Measurements from ENCODE around the gene ATP6V1C2. TPM values are rescaled to one million over a fixed set of nuclear protein-coding genes. Genes with fewer than 3 reads are reported as not detected.
"Not testable (repeated sequence)": the region's sequence is repeated elsewhere in the genome, so short reads cannot be mapped to it uniquely, and the experiment has no call there.

The ATP6V1C2 gene
- total RNA-seq, 1 experiment from 2014 or later = 0.42 TPM

DNA sequence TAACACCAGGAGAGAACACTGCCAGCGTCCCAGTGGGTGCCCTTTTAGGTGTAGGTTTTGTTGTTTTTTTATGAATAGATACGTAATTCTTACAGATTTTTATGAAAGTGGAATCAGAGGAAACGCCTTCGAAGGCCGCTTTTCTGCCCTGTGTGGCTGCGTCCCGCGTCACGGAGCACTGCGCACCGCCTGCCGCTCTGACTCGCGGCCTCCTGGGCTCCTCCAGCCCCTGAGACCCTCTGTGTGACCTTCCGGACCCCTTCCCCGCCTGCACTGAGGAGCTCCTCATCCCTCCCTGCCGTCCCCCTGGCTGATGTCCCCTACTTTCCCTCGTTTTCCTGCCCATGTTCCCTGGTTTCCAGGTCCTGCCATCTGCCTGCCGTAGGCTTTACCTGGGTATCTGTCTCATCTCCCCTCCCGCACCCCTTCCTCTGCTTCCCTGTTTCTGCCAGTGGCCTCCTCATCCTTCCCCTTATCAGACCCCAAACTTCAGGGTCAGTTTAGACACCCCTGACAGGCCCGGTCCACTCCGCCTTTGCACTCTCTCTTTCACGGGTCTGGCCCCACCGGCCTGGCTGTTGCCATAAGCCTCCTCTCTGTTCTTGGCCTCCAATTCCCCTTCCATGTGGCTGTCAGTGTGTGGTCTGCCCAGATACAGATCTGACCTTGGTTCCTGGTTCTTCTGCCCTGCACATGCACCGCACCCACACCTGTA, 58.5 kb downstream of the ATP6V1C2 start:
- DNase-seq = no peak
- peaks cover 14% of the 10 kb centered on the region for H3K36me3 ChIP-seq (replicated peaks; ENCODE audit: control insufficient read depth, insufficient read depth, low read length)
- no peak overlapping the region for H3K4me3 ChIP-seq (ENCODE audit: insufficient read depth, low read depth, low read length)
- no peaks in the 10 kb centered on the region for H3K27me3 ChIP-seq (ENCODE audit: control insufficient read depth, insufficient read depth, low read length)

DNA sequence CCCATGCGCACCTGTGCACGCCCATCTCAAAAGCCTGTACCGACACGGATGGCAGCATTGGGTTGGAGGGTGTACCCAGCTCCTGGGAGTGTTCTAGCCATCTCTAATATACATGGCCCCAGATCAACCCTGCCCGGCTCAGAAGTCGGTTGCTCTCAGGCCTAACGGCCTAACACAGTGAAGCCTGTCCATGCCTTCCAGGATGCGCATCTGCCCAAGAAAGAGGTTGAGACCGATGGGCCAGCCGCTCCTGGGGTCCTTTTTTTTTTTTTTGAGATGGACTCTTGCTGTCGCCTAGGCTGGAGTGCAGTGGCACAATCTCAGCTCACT, 59.0 kb downstream of the ATP6V1C2 start:
- no peaks in the 10 kb centered on the region for H3K27me3 ChIP-seq (ENCODE audit: control insufficient read depth, insufficient read depth, low read length)
- H3K4me3 ChIP-seq (ENCODE audit: insufficient read depth, low read depth, low read length) = no peak overlapping the region
- no peak for DNase-seq
- peaks cover 15% of the 10 kb centered on the region for H3K36me3 ChIP-seq (replicated peaks; ENCODE audit: control insufficient read depth, insufficient read depth, low read length)

DNA sequence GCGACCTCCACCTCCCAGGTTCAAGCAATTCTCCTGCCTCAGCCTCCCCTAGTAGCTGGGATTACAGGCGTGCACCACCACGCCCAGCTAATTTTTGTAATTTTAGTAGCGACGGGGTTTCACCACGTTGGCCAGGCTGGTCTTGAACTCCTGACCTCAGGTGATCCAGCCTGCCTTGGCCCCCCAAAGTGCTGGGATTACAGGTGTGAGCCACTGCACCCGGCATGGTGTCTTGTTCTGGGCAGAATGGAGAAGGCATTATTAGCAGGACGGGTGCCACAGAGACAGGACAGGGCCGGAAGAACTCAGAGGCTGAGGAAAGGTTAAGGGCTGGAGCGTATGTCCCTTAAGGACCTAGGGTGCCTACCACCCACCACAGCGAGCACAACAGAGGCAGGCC, 59.4 kb downstream of the ATP6V1C2 start:
- DNase-seq; H3K27me3 ChIP-seq (ENCODE audit: control insufficient read depth, insufficient read depth, low read length); H3K4me3 ChIP-seq (ENCODE audit: insufficient read depth, low read depth, low read length): not testable (repeated sequence)
- peaks cover 17% of the 10 kb centered on the region for H3K36me3 ChIP-seq (replicated peaks; ENCODE audit: control insufficient read depth, insufficient read depth, low read length)

DNA sequence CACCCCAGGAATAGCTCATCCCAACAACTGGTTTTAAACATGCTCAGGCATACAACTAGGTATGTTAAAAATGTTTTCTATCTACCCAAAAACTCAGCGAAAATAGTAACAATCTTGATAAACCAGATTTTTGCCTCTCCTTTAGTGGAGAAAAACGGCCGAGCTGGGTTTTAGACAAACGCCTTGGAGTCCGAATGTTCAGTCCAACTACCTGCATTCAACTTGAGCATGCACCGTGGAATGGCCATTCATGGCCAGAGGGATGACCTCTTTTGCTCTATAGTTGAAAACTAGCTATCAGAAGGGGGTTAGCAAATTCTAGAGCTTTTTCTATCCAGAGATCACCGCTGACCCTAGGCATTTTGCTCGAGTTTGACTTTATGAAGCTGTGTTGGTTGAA, 60.3 kb downstream of the ATP6V1C2 start:
- H3K4me3 ChIP-seq (ENCODE audit: insufficient read depth, low read depth, low read length) = no peak overlapping the region
- no peak for DNase-seq
- H3K36me3 ChIP-seq (replicated peaks; ENCODE audit: control insufficient read depth, insufficient read depth, low read length) = peaks cover 24% of the 10 kb centered on the region
- H3K27me3 ChIP-seq (ENCODE audit: control insufficient read depth, insufficient read depth, low read length) = no peaks in the 10 kb centered on the region

DNA sequence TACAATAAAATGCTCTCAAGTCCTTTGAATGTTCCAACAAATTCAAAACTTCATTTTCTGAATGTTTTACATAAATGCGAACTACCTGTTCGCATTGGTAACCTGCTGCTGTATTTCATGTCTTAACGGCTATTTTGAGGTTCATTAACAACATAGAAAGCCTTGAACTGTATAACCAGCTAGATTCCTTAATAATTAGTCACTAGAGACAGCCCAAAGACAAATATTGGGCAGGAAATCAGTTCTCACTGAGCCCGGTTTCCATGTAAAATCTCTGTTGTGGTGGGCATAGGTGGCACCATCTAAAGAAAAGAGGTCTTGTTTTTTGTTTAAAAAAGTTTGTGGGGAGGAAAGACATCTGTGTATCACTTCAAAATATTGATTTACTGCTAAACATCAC, 62.0 kb downstream of the ATP6V1C2 start:
- peaks cover 29% of the 10 kb centered on the region for H3K36me3 ChIP-seq (replicated peaks; ENCODE audit: control insufficient read depth, insufficient read depth, low read length)
- no peak overlapping the region for H3K4me3 ChIP-seq (ENCODE audit: insufficient read depth, low read depth, low read length)
- no peak for DNase-seq
- H3K27me3 ChIP-seq (ENCODE audit: control insufficient read depth, insufficient read depth, low read length) = no peaks in the 10 kb centered on the region

DNA sequence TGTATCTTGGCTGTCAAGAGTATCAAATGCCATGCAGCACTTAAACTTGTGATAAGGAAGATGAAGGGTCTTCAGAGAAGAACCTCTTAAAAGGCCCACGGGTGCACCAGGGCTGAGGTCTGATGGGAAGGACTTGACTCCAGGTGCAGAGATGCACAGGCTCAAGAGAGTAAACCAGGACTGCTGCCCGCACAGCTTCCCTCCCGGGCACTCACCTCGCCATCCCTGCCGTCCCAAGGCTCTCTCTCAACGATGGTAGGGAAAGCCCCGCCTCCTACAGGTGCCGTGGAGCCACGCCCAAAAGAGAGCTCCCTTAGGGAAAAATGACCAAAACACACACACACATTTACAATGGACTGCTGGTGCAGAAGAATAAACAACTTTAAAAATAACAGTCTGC, 63.3 kb downstream of the ATP6V1C2 start:
- no peak for DNase-seq
- Histone ChIP-seq H3K36me3 (replicated peaks; ENCODE audit: control insufficient read depth, insufficient read depth, low read length) (peaks cover 37% of the 10 kb centered on the region), H3K27me3 (ENCODE audit: control insufficient read depth, insufficient read depth, low read length) (no peaks in the 10 kb centered on the region), H3K4me3 (ENCODE audit: insufficient read depth, low read depth, low read length) (no peak overlapping the region)

DNA sequence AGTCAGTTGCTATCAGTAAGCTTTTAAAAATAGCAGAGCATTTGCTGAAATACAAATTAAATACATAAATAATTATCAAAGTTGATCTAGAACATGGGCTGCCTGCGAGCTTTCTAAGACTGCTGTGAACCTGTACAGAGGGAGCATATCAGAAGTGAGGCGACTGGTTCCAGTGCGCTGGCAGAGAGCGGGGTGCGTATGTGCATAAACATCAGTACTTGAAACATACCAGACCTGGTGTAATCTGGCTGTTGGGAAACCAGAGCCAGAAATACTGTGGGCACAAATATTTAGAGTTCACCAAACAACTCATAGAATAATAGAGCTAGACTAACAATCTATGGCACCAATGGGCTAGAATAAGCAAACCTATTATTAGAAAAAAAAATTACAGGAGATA, 63.8 kb downstream of the ATP6V1C2 start:
- H3K27me3 ChIP-seq (ENCODE audit: control insufficient read depth, insufficient read depth, low read length) = no peaks in the 10 kb centered on the region
- DNase-seq = no peak
- no peak overlapping the region for H3K4me3 ChIP-seq (ENCODE audit: insufficient read depth, low read depth, low read length)
- H3K36me3 ChIP-seq (replicated peaks; ENCODE audit: control insufficient read depth, insufficient read depth, low read length) = peaks cover 39% of the 10 kb centered on the region

DNA sequence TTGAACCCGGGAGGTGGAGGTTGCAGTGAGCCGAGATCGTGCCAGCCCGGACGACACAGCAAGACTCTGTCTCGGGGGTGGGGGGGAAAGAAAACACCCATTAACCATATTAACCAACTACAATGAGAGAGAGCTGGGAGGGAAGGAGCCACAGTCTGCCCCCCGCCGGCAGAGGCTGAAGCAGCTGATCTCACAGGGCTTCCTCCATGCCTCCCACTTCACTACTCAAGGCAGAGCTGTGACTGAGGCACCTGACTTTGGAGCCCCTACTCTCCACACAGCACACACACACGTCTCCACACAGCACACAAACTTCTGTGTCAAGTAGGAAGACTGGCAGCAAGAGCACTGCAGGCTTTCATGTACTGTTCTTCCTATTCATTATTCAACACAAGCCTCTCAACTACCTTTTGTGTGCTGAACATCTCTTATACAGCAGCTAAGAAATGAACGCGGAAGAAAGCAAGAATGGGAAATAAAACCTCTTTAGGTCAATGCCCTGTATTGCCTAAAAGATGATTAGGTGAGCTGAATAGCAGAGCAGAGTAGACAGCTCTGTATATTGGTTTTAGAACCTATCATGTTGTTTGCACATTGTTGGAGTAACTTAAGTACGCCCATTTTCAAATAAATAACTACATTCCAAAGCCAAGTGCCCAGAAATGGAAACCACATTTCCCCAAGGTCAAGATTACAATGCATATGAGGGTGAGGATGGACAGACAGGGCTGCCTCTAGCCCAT, 65.0 kb downstream of the ATP6V1C2 start:
- Histone ChIP-seq H3K36me3 (replicated peaks; ENCODE audit: control insufficient read depth, insufficient read depth, low read length) (peaks cover 47% of the 10 kb centered on the region), H3K4me3 (ENCODE audit: insufficient read depth, low read depth, low read length) (no peak overlapping the region), H3K27me3 (ENCODE audit: control insufficient read depth, insufficient read depth, low read length) (no peaks in the 10 kb centered on the region)
- DNase-seq = no peak

DNA sequence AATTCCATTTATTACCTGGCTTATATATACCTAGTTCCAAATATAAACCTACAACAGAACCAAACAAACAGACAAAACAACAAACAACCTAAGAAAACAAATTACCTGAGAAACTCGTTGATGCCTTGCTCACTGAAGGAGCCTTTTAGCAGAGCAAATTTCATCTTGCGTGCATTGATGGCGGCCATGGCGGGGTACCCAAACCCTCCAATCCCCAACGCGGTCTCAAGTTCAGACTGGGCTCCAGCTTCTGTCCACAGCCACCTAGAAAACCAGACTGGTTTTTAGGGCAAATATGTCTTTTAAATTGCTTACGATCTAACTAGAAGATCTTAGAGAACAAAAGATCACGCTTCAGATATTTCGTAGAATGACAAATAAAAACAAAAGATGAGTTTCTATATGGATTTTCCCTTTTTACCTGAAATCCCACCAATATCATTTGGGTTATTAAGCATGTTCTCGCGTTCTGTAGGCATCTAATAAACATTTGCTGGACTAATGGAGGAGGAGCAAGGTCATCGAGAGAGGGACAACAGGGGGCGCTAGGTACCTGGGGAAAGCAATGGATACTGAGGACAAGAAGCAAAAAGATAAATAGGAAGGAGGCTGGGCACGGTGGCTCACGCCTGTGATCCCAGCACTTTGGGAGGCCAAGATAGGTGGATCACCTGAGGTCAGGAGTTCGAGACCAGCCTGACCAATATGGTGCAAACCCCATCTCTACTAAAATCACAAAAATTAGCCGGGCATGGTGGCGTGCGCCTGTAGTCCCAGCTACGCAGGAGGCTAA, 65.9 kb downstream of the ATP6V1C2 start:
- Histone ChIP-seq H3K27me3 (ENCODE audit: control insufficient read depth, insufficient read depth, low read length) (no peaks in the 10 kb centered on the region), H3K4me3 (ENCODE audit: insufficient read depth, low read depth, low read length) (no peak overlapping the region), H3K36me3 (replicated peaks; ENCODE audit: control insufficient read depth, insufficient read depth, low read length) (peaks cover 47% of the 10 kb centered on the region)
- peak; percentile 77 for DNase-seq

DNA sequence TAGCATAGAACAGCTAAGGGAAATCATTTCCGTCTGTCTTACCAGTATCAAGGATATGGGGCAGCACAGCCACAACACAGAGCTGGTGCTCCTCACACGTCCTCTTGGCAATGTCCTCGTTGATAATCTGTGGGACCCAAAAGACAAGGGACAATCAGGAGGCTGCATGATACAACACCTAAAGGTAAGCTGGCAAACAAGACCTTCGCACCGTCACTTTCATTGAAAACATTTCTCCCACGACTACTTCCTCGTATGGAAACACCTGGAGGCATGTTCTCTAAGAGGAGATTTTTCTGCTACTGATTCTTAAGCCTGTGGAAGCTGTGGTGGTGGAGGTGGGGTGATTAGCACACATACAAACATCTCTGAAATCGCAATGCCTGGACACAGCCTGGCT, 67.4 kb downstream of the ATP6V1C2 start:
- Histone ChIP-seq H3K27me3 (ENCODE audit: control insufficient read depth, insufficient read depth, low read length) (no peaks in the 10 kb centered on the region), H3K4me3 (ENCODE audit: insufficient read depth, low read depth, low read length) (no peak overlapping the region), H3K36me3 (replicated peaks; ENCODE audit: control insufficient read depth, insufficient read depth, low read length) (peaks cover 50% of the 10 kb centered on the region)
- no peak for DNase-seq

DNA sequence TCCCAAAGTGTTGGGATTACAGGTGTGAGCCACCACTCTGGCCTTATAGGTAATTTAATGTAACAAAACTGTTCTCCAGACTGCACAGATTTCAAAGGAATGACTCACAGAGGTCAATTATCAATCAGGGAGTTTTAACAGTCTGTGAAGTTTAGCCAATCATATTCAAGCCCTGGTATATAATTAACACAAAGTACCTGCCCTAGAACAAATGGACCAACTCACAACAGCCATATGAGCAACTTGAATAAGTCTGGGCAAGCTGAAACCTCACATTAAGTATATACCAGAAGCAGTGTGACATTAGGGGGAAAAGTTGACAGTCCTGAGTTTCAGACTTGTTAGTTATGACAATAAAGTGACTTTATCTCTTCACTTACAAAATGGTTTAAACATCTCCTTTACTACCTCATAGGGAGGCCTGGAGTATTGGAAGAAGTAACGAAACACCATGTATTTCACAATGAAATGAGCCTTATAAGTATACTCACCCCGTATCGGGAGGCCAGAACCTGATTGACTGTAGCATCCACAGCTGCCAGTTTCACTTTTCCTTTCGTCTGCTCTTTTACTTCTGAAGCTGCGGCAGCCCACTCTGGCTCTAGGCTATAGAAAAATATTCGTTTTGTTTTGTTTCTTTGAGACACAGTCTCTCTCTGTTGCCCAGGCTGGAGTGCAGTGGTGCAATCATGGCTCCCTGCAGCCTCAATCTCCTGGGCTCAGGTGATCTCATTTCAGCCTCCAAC, 69.0 kb downstream of the ATP6V1C2 start:
- Histone ChIP-seq H3K36me3 (replicated peaks; ENCODE audit: control insufficient read depth, insufficient read depth, low read length) (peaks cover 45% of the 10 kb centered on the region), H3K4me3 (ENCODE audit: insufficient read depth, low read depth, low read length) (no peak overlapping the region), H3K27me3 (ENCODE audit: control insufficient read depth, insufficient read depth, low read length) (no peaks in the 10 kb centered on the region)
- no peak for DNase-seq

DNA sequence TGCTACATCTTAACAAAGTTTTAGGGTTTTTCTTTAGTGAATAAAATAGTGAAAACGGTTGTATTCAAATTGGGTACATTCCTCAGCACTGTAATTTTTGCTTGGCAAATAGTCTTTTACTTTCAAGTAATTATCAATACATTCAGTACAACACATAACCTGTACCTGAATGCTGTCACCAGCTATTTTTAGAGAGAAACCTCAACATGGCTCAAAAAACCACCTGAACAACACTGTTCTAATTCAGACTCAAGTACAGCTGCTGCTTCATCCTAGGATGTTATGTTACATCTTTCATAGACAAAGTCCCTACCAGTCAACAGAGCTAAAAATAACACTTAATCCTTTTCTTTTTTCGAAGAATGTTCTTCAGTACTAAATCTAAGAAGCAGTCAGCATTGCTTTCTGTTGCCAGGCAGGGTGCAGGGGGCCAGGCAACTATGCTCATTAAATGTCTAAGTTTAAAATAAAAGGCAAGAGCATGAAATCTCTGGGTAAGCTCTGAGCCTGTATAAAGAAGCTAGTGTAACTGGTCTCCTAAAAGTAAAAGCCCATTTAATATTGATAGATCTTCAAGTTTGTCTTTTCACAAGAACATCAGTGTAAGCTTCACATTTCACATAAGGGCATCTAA, 70.7 kb downstream of the ATP6V1C2 start:
- Histone ChIP-seq H3K36me3 (replicated peaks; ENCODE audit: control insufficient read depth, insufficient read depth, low read length) (peaks cover 40% of the 10 kb centered on the region), H3K27me3 (ENCODE audit: control insufficient read depth, insufficient read depth, low read length) (no peaks in the 10 kb centered on the region), H3K4me3 (ENCODE audit: insufficient read depth, low read depth, low read length) (no peak overlapping the region)
- no peak for DNase-seq

DNA sequence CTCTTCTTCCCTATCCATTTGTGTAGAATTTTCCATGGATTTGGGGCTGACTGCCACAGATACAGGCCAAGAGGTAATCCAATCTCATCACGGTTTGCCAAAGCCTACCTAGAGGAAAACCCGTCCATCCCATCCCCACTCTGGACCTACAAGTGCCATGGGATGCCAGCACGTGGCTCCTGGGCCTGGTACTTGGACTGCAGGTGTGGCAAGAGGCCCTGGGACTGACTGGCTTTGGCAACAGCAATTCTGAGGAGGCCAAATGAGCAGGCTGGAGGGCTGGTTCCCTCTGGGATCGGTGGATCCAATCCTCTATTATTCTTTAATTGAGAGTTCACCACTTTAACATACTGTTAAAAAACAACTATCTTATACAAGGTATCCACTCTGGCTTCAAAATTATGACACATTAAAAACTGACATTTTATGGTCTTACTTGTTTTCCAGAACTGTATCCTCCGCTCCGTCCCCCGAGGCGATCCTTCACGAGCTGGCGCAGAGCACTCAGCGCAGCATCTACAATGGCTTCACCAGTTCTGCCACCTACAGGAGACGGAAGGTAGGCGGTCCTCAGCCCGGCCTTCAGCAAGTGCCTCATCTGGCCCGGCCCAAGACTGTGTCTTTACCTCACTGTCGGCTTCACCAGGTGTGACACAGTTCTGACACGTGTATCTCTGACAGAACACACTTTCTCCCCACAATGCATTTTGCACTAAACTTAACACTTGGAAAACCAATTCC, 71.4 kb downstream of the ATP6V1C2 start:
- DNase-seq = peak; percentile 55

More for the DNA sequence above, 71.4 kb downstream of the ATP6V1C2 start:
- Histone ChIP-seq H3K36me3 (replicated peaks; ENCODE audit: control insufficient read depth, insufficient read depth, low read length) (peaks cover 43% of the 10 kb centered on the region), H3K27me3 (ENCODE audit: control insufficient read depth, insufficient read depth, low read length) (no peaks in the 10 kb centered on the region), H3K4me3 (ENCODE audit: insufficient read depth, low read depth, low read length) (no peak overlapping the region)
